NT2/D1 (cell line): ENCODE measurements around the gene WDR27.

Experiments
- SUZ12 ChIP-seq: IDR thresholded peaks from 2 replicates; pipeline ENCODE4 v1.6.1; 2011; ENCODE audit not compliant: insufficient read length, insufficient read depth; ENCODE audit errors: extremely low read depth
- YY1 ChIP-seq: IDR thresholded peaks from 2 replicates; pipeline ENCODE4 v1.6.1; 2011; ENCODE audit not compliant: insufficient read length, insufficient read depth
- ZNF274 ChIP-seq: IDR thresholded peaks from 2 replicates; pipeline ENCODE4 v1.6.1; 2011; ENCODE audit warnings: mild to moderate bottlenecking, low read depth, low read length

DNA sequence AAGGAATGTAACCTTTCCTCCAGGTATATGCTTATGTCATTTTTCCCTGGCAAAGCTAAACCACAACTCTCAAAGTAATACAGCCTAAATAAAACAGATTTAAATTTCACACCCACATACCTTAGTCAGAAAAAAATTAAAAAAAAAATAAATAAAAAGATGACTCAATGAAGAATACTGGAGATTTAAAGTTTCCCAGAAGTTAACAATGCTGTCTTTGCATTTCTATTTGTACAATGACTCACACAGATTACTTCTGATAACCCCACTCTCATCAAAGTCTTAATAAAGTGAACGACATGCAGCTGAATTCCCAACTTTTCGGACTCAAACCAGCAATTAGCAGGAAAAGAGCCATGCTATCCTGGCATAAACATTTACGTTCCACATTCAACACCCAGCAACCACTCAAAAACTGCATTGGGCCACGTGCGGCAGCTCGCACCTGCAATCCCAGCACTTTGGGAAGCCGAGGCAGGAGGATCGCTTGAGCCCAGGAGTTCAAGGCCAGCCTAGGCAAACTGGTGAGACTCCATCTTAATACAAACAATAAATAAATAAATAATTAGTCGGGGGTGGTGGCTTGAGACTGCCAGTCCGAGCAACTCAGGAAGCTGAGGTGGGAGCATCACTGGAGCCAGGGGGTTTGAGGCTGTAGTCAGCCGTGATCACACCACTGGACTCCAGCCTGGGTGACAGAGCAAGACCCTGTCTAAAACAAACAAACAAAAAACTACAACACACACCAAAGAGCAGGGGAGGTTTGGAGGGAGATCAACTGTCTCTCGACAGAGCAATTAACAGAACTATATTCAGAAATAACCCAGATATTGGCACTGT is 130.5 kb downstream of the WDR27 start:
- TF ChIP-seq ZNF274, result no peak
- TF ChIP-seq YY1, result no peak
- TF ChIP-seq SUZ12, result no peak
